Stimulated activated CD4-positive, alpha-beta T cell treated with anti-CD3 and anti-CD28 coated beads, Interleukin-12 subunit alpha, Interleukin-12 subunit beta, amount 100 ng/mL, for 24 hours (primary cell): ENCODE data around the gene AFP.
"Not testable (repeated sequence)": the region's sequence is repeated elsewhere in the genome, so short reads cannot be mapped to it uniquely, and the experiment has no call there.

Experiments
- DNase-seq, 2 experiments: peaks; one replicate each; pipeline ENCODE4 v3.0.0-alpha.2; 2020; ENCODE audit warnings: low read depth in 2 of 2

AFP gene

DNA sequence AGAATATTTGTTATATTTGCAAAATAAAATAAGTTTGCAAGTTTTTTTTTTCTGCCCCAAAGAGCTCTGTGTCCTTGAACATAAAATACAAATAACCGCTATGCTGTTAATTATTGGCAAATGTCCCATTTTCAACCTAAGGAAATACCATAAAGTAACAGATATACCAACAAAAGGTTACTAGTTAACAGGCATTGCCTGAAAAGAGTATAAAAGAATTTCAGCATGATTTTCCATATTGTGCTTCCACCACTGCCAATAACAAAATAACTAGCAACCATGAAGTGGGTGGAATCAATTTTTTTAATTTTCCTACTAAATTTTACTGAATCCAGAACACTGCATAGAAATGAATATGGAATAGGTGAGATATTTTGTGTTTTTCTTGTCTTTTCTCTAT, at the start of gene AFP:
TSS of gene AFP (plus strand) at position 238 of the 400 bp plus-strand sequence. CDS start at position 280, 42 bp downstream.
- DNase-seq: no peak

DNA sequence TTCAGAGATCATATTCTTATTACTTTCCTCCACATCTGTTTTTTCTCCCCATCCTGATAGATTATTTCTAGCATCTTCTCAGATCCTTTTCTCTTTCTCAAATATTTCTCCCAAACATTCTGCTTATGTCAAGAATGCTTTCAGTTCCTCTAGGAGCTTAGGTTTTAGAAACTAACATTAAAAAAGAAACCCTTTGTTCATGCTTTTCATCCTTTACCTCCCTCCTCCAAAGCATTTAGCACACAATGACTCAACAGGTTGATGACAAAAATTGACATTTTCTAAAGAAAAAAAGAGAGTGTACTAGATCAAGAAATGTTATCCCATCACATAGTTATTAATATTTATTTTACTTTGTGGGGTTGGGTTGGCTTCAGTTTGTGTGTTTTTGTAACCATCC, 48.5 kb upstream of the AFP start:
- no peak for DNase-seq

DNA sequence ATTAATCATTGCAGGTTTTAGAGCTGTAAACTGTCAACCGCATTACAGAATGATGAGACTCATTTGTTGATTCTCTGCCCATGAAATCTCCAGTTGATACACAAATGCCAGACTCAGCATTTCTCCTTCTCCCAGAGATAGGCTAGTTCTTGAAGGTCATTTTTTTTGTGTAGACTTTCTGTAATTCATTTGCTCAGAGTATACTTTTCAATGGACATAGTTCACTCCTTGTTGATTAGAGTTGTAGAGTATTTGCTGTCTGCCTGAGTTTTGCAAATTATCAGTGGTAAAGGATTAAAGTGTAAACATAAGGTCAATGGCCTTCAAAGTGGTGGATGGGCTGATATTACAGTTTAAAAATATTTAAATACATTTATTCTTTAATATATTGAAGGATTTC, 47.1 kb upstream of the AFP start:
- no peak for DNase-seq

DNA sequence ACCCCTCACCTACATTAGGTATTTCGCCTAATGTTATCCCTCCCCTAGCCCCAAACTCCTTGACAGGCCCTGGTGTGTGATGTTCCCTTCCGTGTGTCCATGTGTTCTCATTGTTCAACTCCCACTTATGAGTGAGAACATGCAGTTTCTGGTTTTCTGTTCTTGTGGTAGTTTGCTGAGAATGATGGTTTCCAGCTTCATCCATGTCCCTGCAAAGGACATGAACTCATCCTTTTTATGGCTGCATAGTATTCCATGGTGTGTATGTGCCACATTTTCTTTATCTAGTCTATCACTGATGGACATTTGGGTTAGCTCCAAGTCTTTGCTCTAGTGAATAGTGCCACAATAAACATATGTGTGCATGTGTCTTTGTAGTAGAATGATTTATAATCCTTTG, 46.4 kb upstream of the AFP start:
- DNase-seq: not testable (repeated sequence)

DNA sequence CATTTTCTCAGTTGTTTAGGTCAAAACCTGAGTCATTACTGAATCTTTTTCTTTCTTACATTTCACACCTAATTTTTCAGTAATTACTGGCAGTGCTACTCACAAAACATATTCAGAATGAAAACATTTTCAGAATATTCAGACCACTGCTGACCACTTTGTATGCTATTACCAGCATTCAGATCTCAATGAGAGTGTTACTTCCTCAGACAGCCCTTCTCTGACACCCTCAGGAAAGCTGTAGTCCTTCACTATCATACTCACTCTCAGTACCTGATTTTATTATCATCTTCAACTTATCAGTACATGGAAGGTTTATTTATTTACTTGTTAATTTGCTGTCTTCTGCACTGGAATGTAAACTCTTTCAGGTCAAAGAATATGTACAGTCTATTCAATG, 44.2 kb upstream of the AFP start:
- DNase-seq: no peak

DNA sequence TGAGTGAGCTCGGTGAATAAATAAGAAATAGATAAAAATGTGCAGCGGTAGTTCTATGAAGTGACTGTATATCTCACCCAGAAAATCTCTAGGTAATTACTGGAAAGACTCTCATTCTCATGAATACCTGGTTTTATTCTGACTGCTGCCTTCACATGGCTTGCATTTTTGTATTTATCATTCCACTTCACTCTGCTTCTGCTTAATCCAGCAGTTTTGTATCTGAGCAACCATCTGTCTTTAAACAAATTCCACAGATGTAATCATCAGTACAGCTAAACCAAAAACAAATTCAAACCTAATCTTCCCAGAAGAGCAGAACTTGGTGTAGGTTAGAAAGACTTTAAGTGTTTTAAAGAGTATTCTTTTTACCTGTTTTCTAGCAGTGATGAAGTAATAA, 43.1 kb upstream of the AFP start:
- no peak for DNase-seq

DNA sequence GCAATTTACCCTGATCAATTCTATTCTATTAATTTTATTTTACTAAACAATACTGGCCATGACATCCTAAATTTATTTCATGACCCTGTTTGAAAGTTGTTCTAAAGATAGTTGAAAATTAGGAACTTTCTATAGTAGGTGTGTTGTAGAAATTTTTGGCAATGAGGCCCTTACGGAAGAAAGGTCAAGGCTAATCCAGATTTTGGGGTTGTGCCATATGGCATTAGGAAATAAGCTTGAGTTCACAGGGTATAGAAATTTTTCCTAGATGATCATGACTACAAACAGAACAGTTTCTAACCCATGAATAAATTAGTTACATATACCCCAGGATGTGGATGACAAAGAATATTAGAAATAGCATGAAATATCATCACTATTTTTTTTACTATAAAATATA, 39.7 kb upstream of the AFP start:
- DNase-seq: no peak

DNA sequence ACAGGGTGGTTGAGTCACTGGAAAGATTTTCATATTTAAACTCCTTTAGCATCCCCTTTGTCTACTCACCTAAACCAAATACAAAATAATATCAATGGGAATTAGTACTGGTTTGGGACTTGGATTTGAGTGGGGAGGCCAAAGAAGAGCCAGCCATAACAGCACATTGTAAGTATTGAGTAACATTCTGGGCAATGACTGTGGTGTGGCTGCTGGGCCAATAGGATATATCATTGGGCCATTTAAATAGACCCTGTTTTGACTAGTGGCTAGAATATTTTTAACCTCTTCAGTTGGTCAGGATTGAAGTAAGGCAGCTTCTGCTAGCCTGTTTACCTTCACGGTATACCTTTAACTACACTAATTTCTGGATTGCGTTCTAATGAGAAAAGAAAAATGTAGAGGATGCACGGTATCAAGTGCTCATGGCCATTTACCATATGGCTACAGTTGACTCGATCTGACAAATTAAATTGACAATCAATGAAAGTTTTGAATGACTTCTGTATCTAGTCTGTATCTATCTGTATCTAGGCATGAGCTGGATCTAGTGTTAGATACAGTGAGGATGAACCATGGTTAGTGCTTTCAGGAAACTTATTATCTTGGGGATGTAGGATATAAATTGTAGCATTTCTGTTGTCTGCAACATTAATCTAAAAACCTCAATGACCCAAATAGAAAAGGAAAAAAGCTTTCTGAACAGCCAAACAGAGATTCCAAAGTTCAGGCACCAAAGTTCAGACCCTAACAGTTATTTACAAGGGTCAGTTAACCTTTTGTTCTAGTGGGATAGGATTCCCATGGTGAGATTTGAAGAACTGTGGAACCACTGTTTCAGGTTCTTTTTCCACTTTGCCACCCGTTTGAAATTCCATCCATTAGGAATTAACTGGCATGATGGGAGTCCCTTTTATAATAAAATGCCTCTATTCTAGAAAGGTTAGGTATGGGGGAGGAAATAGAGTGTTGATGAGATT, 38.7 kb upstream of the AFP start:
- no peak for DNase-seq

DNA sequence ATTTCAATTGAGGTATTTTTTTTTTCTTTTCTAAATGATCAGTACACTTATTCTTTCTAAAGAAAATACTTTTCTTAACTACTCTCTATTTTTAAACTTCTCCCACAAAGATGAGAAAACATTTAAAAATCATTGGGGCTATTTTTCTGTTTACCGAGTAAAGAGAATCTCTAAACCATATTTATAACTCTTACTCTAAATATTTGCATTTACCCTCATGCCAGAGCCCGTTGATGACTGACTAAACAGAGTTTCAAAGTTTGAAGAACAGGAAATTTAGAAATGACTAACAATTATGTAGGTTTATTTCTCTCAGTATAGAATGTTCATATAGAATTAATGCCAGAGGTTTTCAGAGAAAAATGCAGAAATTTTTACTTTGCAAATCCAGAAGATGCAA, 34.6 kb upstream of the AFP start:
- DNase-seq: no peak

DNA sequence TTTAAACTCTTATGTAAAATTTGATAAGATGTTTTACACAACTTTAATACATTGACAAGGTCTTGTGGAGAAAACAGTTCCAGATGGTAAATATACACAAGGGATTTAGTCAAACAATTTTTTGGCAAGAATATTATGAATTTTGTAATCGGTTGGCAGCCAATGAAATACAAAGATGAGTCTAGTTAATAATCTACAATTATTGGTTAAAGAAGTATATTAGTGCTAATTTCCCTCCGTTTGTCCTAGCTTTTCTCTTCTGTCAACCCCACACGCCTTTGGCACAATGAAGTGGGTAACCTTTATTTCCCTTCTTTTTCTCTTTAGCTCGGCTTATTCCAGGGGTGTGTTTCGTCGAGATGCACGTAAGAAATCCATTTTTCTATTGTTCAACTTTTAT, 32.0 kb upstream of the AFP start, which contains the start of gene ALB:
TSS of gene ALB (plus strand) at position 246 of the 400 bp plus-strand sequence. CDS start at position 287, 41 bp downstream.
- no peak for DNase-seq

DNA sequence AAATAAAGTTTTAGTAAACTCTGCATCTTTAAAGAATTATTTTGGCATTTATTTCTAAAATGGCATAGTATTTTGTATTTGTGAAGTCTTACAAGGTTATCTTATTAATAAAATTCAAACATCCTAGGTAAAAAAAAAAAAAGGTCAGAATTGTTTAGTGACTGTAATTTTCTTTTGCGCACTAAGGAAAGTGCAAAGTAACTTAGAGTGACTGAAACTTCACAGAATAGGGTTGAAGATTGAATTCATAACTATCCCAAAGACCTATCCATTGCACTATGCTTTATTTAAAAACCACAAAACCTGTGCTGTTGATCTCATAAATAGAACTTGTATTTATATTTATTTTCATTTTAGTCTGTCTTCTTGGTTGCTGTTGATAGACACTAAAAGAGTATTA, 31.6 kb upstream of the AFP start:
- no peak for DNase-seq

DNA sequence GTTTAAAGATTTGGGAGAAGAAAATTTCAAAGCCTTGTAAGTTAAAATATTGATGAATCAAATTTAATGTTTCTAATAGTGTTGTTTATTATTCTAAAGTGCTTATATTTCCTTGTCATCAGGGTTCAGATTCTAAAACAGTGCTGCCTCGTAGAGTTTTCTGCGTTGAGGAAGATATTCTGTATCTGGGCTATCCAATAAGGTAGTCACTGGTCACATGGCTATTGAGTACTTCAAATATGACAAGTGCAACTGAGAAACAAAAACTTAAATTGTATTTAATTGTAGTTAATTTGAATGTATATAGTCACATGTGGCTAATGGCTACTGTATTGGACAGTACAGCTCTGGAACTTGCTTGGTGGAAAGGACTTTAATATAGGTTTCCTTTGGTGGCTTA, 30.9 kb upstream of the AFP start:
- DNase-seq: no peak

DNA sequence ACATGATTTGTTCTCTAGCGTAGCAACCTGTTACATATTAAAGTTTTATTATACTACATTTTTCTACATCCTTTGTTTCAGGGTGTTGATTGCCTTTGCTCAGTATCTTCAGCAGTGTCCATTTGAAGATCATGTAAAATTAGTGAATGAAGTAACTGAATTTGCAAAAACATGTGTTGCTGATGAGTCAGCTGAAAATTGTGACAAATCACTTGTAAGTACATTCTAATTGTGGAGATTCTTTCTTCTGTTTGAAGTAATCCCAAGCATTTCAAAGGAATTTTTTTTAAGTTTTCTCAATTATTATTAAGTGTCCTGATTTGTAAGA, 29.5 kb upstream of the AFP start:
- no peak for DNase-seq

DNA sequence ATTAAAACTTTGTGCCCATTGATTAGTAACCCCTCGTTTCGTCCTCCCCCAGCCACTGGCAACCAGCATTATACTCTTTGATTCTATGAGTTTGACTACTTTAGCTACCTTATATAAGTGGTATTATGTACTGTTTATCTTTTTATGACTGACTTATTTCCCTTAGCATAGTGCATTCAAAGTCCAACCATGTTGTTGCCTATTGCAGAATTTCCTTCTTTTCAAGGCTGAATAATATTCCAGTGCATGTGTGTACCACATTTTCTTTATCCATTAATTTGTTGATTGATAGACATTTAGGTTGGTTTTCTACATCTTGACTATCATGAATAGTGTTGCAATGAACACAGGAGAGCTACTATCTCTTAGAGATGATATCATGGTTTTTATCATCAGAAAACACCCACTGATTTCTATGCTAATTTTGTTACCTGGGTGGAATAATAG, 28.8 kb upstream of the AFP start:
- DNase-seq: no peak

DNA sequence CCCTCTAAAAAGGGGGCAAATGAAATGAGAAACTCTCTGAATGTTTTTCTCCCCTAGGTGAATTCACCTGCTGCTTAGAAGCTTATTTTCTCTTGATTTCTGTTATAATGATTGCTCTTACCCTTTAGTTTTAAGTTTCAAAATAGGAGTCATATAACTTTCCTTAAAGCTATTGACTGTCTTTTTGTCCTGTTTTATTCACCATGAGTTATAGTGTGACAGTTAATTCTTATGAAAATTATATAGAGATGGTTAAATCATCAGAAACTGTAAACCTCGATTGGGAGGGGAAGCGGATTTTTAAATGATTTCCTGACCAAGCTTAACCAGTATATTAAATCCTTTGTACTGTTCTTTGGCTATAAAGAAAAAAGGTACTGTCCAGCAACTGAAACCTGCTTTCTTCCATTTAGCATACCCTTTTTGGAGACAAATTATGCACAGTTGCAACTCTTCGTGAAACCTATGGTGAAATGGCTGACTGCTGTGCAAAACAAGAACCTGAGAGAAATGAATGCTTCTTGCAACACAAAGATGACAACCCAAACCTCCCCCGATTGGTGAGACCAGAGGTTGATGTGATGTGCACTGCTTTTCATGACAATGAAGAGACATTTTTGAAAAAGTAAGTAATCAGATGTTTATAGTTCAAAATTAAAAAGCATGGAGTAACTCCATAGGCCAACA, 27.7 kb upstream of the AFP start:
- DNase-seq: no peak

DNA sequence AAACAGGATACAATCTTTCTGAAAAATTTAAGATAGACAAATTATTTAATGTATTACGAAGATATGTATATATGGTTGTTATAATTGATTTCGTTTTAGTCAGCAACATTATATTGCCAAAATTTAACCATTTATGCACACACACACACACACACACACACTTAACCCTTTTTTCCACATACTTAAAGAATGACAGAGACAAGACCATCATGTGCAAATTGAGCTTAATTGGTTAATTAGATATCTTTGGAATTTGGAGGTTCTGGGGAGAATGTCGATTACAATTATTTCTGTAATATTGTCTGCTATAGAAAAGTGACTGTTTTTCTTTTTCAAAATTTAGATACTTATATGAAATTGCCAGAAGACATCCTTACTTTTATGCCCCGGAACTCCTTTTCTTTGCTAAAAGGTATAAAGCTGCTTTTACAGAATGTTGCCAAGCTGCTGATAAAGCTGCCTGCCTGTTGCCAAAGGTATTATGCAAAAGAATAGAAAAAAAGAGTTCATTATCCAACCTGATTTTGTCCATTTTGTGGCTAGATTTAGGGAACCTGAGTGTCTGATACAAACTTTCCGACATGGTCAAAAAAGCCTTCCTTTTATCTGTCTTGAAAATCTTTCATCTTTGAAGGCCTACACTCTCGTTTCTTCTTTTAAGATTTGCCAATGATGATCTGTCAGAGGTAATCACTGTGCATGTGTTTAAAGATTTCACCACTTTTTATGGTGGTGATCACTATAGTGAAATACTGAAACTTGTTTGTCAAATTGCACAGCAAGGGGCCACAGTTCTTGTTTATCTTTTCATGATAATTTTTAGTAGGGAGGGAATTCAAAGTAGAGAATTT, 26.8 kb upstream of the AFP start:
- no peak for DNase-seq

DNA sequence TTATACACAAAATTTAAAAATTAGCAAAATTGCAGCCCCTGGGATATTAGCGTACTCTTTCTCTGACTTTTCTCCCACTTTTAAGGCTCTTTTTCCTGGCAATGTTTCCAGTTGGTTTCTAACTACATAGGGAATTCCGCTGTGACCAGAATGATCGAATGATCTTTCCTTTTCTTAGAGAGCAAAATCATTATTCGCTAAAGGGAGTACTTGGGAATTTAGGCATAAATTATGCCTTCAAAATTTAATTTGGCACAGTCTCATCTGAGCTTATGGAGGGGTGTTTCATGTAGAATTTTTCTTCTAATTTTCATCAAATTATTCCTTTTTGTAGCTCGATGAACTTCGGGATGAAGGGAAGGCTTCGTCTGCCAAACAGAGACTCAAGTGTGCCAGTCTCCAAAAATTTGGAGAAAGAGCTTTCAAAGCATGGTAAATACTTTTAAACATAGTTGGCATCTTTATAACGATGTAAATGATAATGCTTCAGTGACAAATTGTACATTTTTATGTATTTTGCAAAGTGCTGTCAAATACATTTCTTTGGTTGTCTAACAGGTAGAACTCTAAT, 26.0 kb upstream of the AFP start:
- DNase-seq: no peak

DNA sequence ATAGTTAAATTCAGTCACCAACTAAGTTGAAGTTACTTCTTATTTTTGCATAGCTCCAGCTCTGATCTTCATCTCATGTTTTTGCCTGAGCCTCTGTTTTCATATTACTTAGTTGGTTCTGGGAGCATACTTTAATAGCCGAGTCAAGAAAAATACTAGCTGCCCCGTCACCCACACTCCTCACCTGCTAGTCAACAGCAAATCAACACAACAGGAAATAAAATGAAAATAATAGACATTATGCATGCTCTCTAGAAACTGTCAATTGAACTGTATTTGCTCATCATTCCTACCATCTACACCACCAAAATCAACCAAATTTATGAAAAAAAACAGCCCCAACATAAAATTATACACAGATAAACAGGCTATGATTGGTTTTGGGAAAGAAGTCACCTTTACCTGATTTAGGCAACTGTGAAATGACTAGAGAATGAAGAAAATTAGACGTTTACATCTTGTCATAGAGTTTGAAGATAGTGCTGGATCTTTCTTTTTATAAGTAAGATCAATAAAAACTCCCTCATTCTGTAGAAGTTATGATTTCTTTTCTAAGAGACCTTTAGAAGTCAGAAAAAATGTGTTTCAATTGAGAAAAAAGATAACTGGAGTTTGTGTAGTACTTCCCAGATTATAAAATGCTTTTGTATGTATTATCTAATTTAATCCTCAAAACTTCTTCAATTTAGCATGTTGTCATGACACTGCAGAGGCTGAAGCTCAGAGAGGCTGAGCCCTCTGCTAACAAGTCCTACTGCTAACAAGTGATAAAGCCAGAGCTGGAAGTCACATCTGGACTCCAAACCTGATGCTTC, 24.9 kb upstream of the AFP start:
- DNase-seq: no peak

DNA sequence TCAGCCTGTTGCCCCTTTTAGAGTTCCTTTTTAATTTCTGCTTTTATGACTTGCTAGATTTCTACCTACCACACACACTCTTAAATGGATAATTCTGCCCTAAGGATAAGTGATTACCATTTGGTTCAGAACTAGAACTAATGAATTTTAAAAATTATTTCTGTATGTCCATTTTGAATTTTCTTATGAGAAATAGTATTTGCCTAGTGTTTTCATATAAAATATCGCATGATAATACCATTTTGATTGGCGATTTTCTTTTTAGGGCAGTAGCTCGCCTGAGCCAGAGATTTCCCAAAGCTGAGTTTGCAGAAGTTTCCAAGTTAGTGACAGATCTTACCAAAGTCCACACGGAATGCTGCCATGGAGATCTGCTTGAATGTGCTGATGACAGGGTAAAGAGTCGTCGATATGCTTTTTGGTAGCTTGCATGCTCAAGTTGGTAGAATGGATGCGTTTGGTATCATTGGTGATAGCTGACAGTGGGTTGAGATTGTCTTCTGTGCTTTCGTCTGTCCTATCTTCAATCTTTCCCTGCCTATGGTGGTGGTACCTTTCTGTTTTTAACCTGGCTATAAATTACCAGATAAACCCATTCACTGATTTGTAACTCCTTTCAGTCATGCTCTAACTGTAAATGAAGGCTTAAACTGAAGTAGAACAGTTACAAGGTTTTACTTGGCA, 24.1 kb upstream of the AFP start:
- DNase-seq: no peak

DNA sequence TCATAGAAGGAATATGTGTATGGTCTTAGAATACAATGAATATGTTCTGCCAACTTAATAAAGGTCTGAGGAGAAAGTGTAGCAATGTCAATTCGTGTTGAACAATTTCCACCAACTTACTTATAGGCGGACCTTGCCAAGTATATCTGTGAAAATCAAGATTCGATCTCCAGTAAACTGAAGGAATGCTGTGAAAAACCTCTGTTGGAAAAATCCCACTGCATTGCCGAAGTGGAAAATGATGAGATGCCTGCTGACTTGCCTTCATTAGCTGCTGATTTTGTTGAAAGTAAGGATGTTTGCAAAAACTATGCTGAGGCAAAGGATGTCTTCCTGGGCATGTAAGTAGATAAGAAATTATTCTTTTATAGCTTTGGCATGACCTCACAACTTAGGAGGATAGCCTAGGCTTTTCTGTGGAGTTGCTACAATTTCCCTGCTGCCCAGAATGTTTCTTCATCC, 22.7 kb upstream of the AFP start:
- DNase-seq: no peak
